T-helper 2 cell treated with Interferon-gamma antibody and Interleukin-4, amounts not matched to agents 100 ng/mL and 5 ng/mL, for 36 hours (primary cell): Measurements from ENCODE around the gene BOC. TPM values are rescaled to one million over a fixed set of nuclear protein-coding genes. Genes with fewer than 3 reads are reported as not detected.

Experiments used
- total RNA-seq: library from RNA; stranded (reverse); gene quantifications from 2 replicates; pipeline ENCODE4 v1.2.3, GENCODE V29; 2022

Gene BOC
- total RNA-seq, 1 donor from 2014 or later, result 0.27 TPM

Other genes with a start within 250 kb of the BOC start
- 12.3 and 13.1 TPM in 2 replicates for gene CD200R1, start 236.5 kb upstream of the BOC start, total RNA-seq
- 19.0 and 19.9 TPM in 2 replicates for gene GTPBP8, start 220.6 kb upstream of the BOC start, total RNA-seq
- 4.4 and 4.8 TPM in 2 replicates for gene CFAP44, start 229.9 kb downstream of the BOC start, total RNA-seq